ENCODE results near the gene TMPRSS5.

The TMPRSS5 gene

GRCh38 chr11:113684496-113684895 lies 21.6 kb downstream of the TMPRSS5 start:
- Histone ChIP-seq H3K36me3 (ENCODE audit: control insufficient read depth, low read length) (no peaks in the 10 kb centered on the region), H3K9me3 (ENCODE audit: control insufficient read depth, insufficient read depth, low read length) (no peaks in the 10 kb centered on the region), H3K79me2 (ENCODE audit: control insufficient read depth, low read length) (no peaks in the 10 kb centered on the region), H3K4me1 (ENCODE audit: control insufficient read depth, low read length) (no peaks in the 10 kb centered on the region), H3K27me3 (ENCODE audit: control insufficient read depth, low read length) (no peaks in the 10 kb centered on the region), H3F3A (ENCODE audit: control insufficient read depth, insufficient read depth) (no peaks in the 10 kb centered on the region), H3K4me3 (ENCODE audit: low read length) (no peak overlapping the region), H4K20me1 (ENCODE audit: control insufficient read depth, insufficient read depth, low read depth, low read length) (no peaks in the 10 kb centered on the region), H3K4me2 (ENCODE audit: low read length) (no peak overlapping the region), H3K9me2 (replicated peaks; ENCODE audit: control insufficient read depth, low read length) (no peaks in the 10 kb centered on the region), H3K27ac (ENCODE audit: low read depth, low read length) (no peak overlapping the region)
- TF ChIP-seq EZH2phosphoT487 (IDR thresholded peaks at IDR 0.05; ENCODE audit: borderline replicate concordance, low read length): no peak
- TF ChIP-seq CTCF (IDR thresholded peaks at IDR 0.05; ENCODE audit: low read depth, low read length, poor library complexity, severe bottlenecking): no peak

GRCh38 chr11:113683481-113684046 lies 22.5 kb downstream of the TMPRSS5 start:
- Histone ChIP-seq H3K36me3 (ENCODE audit: control insufficient read depth, low read length) (no peaks in the 10 kb centered on the region), H3K9me2 (replicated peaks; ENCODE audit: control insufficient read depth, low read length) (no peaks in the 10 kb centered on the region), H3K4me3 (ENCODE audit: low read length) (no peak overlapping the region)

GRCh38 chr11:113681711-113682413 lies 24.2 kb downstream of the TMPRSS5 start:
- H3K4me1 ChIP-seq (ENCODE audit: control insufficient read depth, low read length): no peaks in the 10 kb centered on the region
- no peak overlapping the region for H3K4me3 ChIP-seq (ENCODE audit: low read length)
- TF ChIP-seq EZH2phosphoT487 (IDR thresholded peaks at IDR 0.05; ENCODE audit: borderline replicate concordance, low read length): no peak
- no peaks in the 10 kb centered on the region for H3K9me3 ChIP-seq (ENCODE audit: control insufficient read depth, insufficient read depth, low read length)
- H3K36me3 ChIP-seq (ENCODE audit: control insufficient read depth, low read length): no peaks in the 10 kb centered on the region
- H3K27me3 ChIP-seq (ENCODE audit: control insufficient read depth, low read length): no peaks in the 10 kb centered on the region
- H4K20me1 ChIP-seq (ENCODE audit: control insufficient read depth, insufficient read depth, low read depth, low read length): no peaks in the 10 kb centered on the region
- H3K4me2 ChIP-seq (ENCODE audit: low read length): no peak overlapping the region
- no peaks in the 10 kb centered on the region for H3K9me2 ChIP-seq (replicated peaks; ENCODE audit: control insufficient read depth, low read length)
- no peak overlapping the region for H3K27ac ChIP-seq (ENCODE audit: low read depth, low read length)
- H3F3A ChIP-seq (ENCODE audit: control insufficient read depth, insufficient read depth): no peaks in the 10 kb centered on the region
- no peaks in the 10 kb centered on the region for H3K79me2 ChIP-seq (ENCODE audit: control insufficient read depth, low read length)

More at GRCh38 chr11:113683481-113684046, 22.5 kb downstream of the TMPRSS5 start:
- Histone ChIP-seq H3K27ac (ENCODE audit: low read depth, low read length) (no peak overlapping the region), H3K9me3 (ENCODE audit: control insufficient read depth, insufficient read depth, low read length) (no peaks in the 10 kb centered on the region), H3K79me2 (ENCODE audit: control insufficient read depth, low read length) (no peaks in the 10 kb centered on the region), H3K4me1 (ENCODE audit: control insufficient read depth, low read length) (no peaks in the 10 kb centered on the region), H3F3A (ENCODE audit: control insufficient read depth, insufficient read depth) (no peaks in the 10 kb centered on the region), H4K20me1 (ENCODE audit: control insufficient read depth, insufficient read depth, low read depth, low read length) (no peaks in the 10 kb centered on the region), H3K27me3 (ENCODE audit: control insufficient read depth, low read length) (no peaks in the 10 kb centered on the region), H3K4me2 (ENCODE audit: low read length) (no peak overlapping the region)
- no peak for TF ChIP-seq CTCF (IDR thresholded peaks at IDR 0.05; ENCODE audit: low read depth, low read length, poor library complexity, severe bottlenecking)

- H4K20me1 ChIP-seq (ENCODE audit: control insufficient read depth, insufficient read depth, low read depth, low read length): no peaks in the 10 kb centered on the region
- no peaks in the 10 kb centered on the region for H3K36me3 ChIP-seq (ENCODE audit: control insufficient read depth, low read length)
- H3K4me2 ChIP-seq (ENCODE audit: low read length): no peak overlapping the region
- H3K27me3 ChIP-seq (ENCODE audit: control insufficient read depth, low read length): no peaks in the 10 kb centered on the region
- H3K4me3 ChIP-seq (ENCODE audit: low read length): no peak overlapping the region
- no peaks in the 10 kb centered on the region for H3K9me2 ChIP-seq (replicated peaks; ENCODE audit: control insufficient read depth, low read length)
- no peak overlapping the region for H3K27ac ChIP-seq (ENCODE audit: low read depth, low read length)
- H3K79me2 ChIP-seq (ENCODE audit: control insufficient read depth, low read length): no peaks in the 10 kb centered on the region
- no peaks in the 10 kb centered on the region for H3F3A ChIP-seq (ENCODE audit: control insufficient read depth, insufficient read depth)
- no peak for TF ChIP-seq EZH2phosphoT487 (IDR thresholded peaks at IDR 0.05; ENCODE audit: borderline replicate concordance, low read length)
- no peak for TF ChIP-seq CTCF (IDR thresholded peaks at IDR 0.05; ENCODE audit: low read depth, low read length, poor library complexity, severe bottlenecking)
- no peaks in the 10 kb centered on the region for H3K4me1 ChIP-seq (ENCODE audit: control insufficient read depth, low read length)
- no peaks in the 10 kb centered on the region for H3K9me3 ChIP-seq (ENCODE audit: control insufficient read depth, insufficient read depth, low read length)
Observed at GRCh38 chr11:113681282-113681681, 24.8 kb downstream of the TMPRSS5 start.
